Measurements from ENCODE around the gene PTK6. TPM values are rescaled to one million over a fixed set of nuclear protein-coding genes. Genes with fewer than 3 reads are reported as not detected.

PTK6 gene
- total RNA-seq, 1 experiment from 2014 or later, result 0.40 TPM

DNA sequence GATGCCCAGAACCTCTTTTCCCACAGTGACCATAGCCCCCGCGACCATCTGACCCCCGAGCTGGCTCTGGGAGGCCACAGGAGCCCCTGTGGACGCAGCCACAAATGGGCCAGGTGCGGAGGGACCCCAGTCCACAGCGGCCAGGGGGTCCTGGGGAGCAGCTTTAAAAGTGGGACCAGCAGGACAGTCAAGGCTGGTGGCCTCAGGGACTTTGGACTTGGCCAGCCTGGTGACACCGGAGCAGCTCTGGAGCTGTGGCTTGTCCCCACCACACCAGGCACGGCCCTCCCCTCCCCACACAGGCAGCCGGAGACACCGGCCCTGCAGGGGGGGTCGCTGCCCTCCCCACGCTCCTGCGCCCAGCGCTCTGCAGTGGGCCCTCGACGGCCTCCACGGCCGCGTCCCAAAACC is 20.3 kb upstream of the PTK6 start:
- DNase-seq (ENCODE audit: low read depth), result no peak

DNA sequence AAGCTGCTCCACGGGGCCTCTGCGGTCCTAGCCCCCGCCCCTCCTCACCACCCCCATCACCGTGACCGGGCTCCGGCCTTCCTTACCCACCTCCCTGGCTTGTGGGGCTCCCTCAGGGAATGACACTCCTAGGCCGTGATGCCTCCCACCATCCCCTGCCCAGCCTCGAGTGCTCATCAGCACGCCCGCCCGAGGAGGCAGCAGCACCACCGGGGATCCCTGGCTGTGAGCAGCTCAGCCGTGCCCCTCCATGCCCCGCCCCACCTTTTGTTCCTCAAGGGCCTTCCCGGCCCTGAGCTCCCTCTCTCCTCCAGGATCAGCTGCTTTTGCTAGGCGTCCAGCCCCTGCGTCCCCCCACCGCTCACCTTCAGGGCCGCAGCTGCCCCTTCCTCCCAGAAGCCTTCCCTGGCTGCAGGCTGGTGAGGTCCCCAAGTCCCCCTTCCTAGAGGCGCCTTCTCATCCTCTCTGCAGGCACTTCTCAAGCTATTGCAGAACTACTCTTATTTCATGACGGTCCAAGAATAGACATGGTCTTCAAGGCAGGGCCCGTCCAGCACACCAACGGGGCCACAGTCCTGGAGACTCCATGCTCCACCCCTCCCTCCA is 19.8 kb upstream of the PTK6 start:
- DNase-seq (ENCODE audit: low read depth), result no peak

DNA sequence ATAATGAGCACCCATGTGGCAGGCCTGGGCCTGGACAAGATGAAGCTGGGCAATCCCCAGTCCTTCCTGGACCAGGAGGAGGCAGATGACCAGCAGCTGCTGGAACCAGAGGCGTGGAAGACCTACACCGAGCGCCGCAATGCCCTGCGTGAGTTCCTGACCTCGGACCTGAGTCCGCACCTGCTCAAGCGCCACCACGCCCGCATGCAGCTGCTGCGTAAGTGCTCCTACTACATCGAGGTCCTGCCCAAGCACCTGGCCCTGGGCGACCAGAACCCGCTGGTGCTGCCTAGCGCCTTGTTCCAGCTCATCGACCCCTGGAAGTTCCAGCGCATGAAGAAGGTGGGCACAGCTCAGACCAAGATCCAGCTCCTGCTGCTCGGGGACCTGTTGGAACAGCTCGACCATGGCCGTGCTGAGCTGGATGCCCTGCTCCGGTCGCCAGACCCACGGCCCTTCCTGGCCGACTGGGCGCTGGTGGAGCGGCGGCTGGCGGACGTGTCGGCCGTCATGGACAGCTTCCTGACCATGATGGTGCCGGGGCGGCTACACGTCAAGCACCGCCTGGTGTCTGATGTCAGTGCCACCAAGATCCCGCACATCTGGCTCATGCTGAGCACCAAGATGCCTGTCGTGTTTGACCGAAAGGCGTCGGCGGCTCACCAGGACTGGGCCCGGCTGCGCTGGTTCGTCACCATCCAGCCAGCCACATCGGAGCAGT is 18.6 kb upstream of the PTK6 start:
- DNase-seq (ENCODE audit: low read depth), result no peak

DNA sequence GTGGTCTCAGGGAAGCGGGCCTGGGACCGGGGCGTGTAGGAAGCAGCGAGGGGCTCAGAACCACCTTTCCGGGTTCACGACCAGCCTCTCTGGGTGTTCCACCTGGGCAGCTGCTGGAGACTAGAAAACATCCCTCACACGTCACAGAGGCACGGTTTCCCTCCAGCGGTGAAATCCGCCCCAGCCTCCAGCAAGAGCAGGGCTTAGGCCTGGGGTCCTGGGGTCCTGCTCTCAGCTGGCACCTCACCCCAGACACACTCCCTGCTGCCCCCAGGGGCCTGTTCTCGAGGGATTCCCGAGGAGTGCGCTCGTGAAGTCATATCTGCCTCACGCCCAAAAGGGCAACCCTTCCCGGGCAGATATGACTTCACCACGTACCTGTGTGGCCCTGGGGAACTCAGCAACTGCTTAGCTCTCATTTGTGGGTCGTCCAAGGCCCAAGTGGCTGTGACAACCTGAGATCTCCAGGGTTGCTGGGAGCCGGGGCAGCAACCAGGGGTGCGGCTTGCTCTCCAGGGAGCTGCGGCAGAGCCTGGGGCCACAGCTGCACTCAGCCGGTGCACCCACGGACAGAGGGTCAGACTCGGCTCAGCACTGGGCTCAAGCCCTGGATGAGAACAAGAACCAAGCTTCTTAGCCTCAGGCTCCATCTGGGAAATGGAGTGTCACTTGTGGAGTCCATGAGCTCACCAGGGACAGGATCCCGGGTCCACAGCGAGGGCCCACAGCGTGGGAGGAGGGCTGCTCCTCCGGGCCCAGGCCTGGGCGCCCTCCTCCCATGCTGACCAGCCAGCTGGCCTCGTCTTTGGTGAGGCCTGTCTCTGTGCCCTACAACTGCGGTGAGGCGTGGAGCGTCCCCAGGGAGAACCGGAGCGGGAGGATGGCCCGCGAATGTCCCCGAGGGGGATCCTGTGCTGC is 17.4 kb upstream of the PTK6 start:
- DNase-seq (ENCODE audit: low read depth), result no peak

DNA sequence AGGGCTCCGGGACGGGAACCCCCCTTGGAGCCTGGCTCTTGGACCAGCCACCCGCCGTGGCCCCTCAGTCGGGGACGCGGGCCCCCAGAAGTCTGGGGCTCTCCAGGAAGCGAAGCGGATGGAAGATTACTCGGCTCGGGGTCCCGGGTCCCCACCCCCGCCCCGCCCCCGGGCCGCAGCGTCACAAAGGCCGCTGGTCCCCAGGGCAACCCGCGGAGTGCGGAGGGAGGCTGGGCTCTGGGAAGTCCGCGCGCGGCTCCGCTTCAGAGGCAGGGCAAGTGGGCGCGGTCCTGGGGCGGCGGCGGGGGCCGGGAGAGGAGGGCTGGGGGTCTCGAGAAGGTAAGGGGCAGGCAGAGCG is 16.7 kb upstream of the PTK6 start, which contains the start of gene FNDC11:
Gene FNDC11 (plus strand): TSS at position 227 of the 358 bp plus-strand sequence. CDS start 1,505 bp downstream, outside the sequence.
- no peak for DNase-seq (ENCODE audit: low read depth)

DNA sequence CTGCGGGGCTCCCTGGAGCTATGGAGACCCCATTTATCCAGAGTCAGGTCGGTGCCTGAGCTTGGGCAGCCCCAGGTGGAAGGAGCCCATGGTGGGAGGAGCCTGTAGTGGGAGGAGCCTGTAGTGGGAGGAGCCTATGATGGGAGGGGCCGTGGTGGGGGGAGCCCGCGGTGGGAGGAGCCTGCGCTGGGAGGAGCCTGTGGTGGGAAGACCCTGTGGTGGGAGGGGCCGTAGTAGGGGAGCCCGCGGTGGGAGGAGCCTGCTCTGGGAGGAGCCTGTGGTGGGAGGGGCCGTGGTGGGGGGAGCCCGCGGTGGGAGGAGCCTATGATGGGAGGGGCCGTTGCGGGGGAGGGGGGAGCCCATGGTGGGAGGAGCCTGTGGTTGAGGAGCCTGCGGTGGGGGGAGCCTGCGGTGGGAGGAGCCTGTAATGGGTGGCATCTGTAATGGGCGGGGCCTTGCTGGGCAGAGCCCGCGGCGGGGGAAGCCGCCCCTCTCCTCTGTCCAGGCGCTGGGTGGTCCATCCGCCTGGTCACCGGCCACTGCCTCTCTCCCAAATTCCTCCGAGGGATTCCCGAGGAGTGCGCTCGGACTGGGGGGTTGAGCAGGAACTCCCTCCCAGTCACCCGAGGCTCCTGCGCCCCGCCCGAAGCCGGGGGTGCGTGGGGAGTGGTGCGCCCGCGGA is 16.2 kb upstream of the PTK6 start:
- peak; percentile 75 for DNase-seq (ENCODE audit: low read depth)

DNA sequence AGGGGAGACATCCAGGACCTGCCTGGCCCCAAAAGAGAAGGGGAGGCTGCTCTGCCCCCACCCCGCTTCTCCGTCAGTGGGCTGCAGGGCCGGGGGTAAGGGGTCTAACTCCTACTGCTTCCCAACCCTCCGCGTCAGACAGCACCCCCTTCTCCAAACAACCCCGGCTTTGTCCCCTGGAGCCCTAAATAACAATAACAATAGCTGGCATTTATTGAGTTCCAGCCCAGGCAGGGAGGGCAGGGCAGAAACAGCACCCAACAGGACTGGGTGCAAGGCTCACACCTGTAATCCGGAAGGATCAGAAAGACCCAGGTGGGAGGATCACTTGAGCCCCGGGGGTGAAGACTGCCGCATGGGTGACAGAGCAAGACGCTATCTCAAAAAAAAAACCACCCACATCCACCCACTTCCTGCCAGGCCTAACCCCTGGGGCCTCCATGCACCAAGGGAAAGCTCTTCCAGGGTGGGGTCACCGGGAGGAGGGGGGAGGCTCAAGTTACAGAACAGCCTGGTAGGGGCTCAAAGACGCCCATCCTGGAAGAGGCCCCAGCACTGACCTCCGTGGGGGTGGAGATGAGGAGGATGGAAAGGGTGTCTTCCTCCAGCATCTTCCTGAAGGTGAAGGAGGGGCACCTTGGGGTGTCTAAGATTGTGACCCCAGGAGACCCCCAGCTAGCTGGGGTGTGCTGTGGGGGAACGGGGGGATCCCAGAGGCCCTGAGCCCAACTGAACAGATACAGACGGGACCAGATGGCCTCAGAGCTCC is 15.5 kb upstream of the PTK6 start:
- DNase-seq (ENCODE audit: low read depth), result no peak

DNA sequence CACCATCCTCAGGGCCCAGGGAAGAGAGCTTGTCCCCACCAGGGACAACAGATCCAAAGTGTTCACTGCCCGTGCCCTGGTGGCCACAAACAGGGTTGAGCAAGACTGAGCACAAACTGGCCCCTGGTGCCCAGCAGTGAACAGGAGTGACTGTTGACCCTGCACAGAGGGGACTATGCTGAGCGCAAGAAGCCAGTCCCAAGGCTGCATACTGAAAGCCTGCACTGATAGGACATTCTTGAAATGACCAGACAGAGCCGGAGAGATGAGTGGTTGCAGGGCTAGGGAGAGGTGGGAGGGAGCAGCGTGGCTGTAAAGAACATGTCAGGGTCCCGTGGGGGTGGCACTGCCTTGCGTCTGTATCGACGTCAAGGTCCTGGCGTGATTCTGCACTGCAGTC is 13.9 kb upstream of the PTK6 start:
- no peak for DNase-seq (ENCODE audit: low read depth)

DNA sequence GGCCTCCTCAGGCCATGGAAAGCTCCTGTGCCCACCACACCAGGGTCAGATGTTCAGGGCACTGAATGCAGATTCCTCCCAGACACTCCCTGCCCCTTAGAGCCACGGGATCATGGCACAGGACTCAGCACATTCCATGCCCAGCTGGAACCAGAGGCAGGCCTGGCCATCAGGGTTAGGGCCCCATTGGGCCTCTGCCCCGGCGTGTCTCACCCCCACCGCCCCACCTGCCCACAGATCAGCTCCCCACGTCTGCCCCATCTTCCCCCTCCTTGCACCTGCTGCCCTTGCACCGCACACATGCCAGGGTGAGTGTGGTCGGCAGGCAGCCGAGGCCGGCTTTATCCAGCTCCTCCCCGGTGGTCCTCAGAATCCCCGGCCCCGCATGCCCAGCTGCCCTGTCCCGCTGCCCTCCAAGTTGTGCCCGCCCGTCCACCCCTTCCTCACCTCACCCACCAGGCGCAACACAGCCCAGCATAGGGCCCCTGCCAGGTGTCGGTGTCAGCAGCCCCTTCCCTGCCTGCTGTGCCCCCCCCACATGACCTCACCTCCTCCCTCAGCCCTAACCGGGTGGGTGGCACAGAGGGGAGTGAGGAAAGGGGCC is 12.6 kb upstream of the PTK6 start:
- no peak for DNase-seq (ENCODE audit: low read depth)

DNA sequence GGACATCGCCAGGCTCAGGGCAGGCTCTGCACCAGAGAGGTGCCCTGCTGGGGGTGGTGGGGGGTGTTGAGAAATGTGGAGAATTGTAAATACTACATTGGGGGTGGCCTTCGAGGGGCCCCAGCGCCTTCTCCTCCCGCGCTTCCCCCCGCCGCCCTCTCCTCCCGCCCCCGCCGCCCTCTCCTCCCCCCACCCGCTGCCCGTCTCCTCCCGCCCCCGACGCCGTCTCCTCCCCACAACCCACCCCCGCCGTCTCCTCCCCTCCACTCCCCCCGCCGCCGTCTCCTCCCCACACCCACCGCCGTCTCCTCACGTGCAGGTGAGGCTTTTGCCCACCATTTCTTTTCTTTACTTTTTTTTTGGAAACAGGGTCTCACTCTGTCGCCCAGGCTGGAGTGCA is 11.8 kb upstream of the PTK6 start:
- no peak for DNase-seq (ENCODE audit: low read depth)

DNA sequence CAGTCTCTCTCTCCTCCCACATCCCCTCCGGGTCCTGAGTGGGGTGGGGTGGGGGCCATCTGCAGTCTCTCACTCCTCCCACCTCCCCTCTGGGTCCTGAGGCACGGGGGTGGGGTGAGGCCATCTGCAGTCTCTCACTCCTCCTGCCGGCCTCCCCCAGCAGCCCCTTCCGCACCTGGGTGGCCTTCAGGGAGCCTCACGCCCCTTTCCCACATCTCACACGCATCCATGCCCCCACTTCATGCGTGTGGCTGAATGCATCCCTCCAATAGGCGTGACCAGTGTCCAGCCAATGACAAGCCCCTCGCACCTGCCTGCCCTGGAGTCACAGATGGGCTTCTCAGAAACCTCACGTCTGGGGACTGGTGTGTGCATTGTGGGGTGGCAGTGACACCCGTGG is 11.4 kb upstream of the PTK6 start:
- no peak for DNase-seq (ENCODE audit: low read depth)

DNA sequence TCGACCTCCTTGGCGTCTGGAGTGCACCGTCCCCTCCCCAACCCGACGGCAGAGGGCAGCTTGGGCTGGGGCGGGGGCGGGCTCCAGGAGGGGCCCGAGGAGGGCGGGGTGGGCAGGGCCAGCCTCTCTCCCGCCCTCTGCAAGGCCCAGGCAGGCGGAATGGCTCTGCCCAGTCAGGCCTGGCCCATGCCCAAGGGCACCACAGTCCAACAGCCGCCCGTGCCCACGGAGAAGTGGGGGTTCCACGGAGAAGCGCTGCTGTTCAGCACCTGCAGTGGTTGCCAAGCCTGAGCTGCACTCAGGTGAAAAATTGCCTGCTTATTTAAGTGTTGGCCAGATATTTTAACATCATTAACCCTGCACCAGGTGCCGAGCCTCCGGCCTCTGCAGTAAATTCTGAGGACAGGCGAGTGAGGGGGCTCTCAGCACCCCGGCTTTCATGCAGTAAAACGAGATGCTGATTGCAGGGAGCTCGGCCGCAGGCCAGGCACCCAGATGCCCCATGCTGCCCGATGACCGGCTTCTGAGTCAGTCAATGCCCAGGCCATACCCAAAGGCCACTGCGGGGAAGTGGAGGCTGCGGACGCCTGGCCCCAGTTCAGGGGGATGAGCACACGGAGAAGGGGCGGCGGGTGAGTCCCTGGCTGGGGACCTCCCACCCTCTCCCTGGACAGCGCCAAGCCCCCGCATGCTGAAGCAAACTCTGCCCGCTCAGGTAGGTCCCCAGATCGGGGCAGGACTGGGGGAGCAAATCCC is 10.7 kb upstream of the PTK6 start, which contains the start of gene SRMS:
Gene SRMS (minus strand): TSS at position 25 of the 756 bp plus-strand sequence. CDS start 286 bp downstream, outside the sequence.
- DNase-seq (ENCODE audit: low read depth), result no peak

DNA sequence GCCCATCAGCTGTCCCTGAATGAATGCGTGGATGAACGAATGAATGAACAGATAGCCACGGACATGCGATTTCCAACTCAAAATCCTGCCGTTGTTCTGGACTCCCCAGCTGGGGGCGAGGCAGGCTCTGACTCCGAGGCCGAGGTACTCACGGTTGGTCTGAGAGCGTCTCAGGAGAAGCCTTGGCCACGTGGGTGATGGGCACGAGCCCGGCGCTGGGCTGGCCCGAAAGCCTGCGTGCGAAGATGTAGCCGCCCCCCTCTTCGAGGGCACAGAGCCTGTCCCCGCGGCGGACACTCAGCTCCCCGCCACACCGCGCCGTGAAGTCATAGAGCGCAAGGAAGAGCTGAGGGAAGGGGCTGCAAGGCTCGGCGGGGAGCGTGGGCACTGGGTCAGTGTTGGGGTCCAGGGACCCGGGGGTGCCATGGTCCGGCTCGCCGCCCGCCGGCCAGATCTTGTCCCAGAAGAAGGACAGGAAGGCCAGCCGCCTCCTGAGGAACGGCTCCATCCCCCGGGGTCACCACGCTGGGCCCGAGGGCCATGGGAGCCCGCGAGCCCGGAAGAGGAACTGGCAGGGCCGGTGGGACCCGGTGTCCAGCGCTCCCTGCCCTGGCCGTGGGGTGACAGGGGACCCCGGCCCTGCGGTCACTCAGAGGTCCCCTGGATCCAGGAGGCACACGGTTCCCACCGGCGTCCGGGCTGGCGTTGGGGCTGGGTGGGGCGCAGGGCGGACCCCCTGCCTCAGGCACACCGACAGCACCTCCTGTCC is 10.0 kb upstream of the PTK6 start:
- DNase-seq (ENCODE audit: low read depth), result no peak

DNA sequence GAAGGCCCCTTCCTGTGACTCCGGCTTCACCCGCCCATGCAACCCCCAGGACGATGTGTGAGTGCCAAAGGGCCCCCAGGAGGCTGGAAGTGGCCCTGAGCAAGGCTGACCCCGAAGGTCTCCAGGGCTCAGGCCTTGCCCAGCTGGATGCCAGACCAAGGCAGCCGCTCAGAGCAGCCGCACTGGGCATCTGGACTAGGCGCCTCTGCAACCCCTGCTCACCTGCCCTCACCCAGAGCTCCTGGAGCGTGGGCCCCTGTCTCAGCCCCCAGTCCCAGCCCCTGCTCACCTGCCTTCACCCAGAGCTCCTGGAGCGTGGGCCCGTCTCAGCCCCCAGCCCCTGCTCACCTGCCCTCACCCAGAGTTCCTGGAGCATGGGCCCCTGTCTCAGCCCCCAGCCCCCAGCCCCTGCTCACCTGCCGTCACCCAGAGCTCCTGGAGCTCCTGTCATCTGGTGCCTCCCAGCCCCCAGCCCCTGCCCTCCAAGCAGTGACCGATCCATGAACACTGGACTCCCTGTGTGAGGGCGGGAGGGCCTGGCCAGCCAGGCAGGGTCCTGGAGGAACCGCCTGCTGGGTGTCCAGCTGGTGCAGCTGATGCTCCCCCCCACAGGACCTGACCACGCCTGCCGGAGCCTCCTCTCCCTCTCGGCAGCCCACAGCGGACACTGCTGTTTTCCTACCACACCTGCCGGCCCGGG is 9.2 kb upstream of the PTK6 start:
- DNase-seq (ENCODE audit: low read depth), result no peak

DNA sequence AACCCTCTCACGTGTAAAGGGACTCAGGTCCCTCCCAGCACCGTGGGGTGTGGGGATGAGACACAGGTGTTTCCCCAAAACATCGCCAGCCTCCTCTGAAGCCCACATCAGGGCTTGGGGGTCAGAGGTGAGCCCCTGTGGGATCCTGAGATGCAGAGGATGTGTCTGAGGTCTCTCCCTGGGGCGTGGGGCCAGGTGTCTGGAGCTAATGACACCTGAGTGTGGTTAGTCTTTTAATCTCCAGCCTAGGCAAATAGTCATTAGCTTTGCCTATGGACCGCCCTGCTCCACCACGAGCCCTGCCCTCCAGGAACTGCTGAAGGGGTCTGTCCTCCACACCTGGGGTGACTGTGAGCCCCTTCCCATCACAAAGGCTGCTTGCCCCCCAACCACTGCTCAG is 8.6 kb upstream of the PTK6 start:
- DNase-seq (ENCODE audit: low read depth), result no peak

DNA sequence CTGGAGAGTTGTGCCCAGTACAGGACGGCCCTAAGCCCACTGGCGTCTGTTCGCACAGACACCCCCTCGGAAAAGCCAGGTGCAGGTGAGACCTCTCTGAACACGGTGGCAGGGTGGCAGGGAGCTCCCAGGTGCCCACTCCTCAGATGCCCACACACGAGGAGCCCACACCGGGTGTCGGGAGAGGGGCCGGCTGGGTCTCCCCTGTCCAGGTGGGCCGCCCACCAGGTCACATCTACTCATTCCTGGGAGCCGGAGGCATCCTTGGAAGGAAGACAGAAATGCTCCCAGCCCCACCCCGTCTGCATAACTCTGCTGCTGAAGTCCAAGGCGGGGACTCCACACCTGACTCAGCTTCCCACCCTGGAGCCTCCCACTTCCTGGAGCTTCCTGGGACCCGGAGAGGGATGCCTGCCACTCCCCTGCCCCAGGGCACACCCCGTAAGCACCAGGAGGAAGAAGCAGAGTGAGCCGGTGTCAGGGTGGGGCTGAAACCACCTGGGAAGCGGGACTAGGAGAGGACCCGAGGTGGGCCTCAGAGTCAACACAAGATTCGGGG is 7.9 kb upstream of the PTK6 start:
- no peak for DNase-seq (ENCODE audit: low read depth)

DNA sequence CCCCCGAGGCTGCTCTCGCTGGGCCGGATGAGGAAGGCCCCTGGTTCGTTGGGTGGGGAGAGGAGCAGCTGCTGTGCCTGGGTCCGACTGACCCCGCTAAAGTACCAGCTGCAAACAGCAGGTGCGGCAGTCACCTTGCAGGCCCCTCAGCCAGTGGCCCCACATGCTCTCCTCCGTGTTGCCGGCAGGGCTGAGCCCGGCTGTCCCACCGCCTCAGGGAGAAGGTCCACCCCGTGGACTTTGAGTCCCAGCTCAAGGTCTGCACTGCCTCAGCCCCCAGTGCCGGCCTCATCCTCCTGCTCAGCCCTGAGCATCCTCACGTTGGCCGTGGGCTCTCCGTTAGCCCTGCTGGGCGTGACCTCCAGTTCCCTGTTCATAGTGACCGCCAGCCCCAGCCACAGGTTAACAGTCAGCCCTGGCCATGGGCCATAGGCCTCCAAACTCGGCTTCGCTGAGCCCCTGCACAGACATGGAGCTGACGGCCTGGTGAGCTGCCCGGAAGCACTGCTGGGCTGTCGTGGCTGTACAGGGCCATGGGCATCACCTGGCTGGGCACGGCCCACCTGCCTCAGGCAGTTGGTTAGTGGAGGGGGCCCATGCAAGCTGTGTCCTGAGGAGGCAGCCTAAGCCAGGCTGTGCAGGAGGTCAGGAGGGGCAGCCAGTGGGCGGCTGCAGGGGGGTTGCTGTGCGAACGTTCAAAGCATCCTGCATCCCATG is 7.2 kb upstream of the PTK6 start:
- no peak for DNase-seq (ENCODE audit: low read depth)
